IMR-90 (cell line): ENCODE data around the gene ETV6.

Experiments used
- CTCF ChIP-seq: conservative IDR thresholded peaks from 2 replicates; pipeline ENCODE4 v1.5.1; 2012; ENCODE audit warnings: mild to moderate bottlenecking, low read depth, low read length, improper control_type of control experiment
- ELK1 ChIP-seq: fragments of 150-350 bp; IDR thresholded peaks from 2 replicates; pipeline ENCODE4 v1.6.1; 2016; ENCODE audit warnings: low read depth, mild to moderate bottlenecking, low read length, moderate library complexity, borderline replicate concordance
- MAZ ChIP-seq: IDR thresholded peaks from 2 replicates; pipeline ENCODE4 v1.6.1; 2012; ENCODE audit warnings: low read depth, mild to moderate bottlenecking, low read length, improper control_type of control experiment, moderate library complexity, borderline replicate concordance
- POLR2A ChIP-seq: IDR thresholded peaks from 2 replicates; pipeline ENCODE4 v1.6.1; 2012; ENCODE audit warnings: mild to moderate bottlenecking, low read depth, low read length
- RAD21 ChIP-seq: IDR thresholded peaks from 2 replicates; pipeline ENCODE4 v1.6.1; 2012; ENCODE audit warnings: low read length, improper control_type of control experiment
- SMC3 ChIP-seq: fragments of 150-350 bp; IDR thresholded peaks from 2 replicates; pipeline ENCODE4 v1.6.1; 2016; ENCODE audit warnings: low read depth, mild to moderate bottlenecking, antibody characterized with exemption, low read length, moderate library complexity
- USF2 ChIP-seq: fragments of 150-350 bp; IDR thresholded peaks from 2 replicates; pipeline ENCODE4 v1.6.1; 2017; ENCODE audit warnings: mild to moderate bottlenecking, antibody characterized with exemption, low read length, low read depth

- TF ChIP-seq CTCF: no peak
- no peak for TF ChIP-seq RAD21
- no peak for TF ChIP-seq POLR2A
- no peak for TF ChIP-seq MAZ
- TF ChIP-seq SMC3: no peak
- no peak for TF ChIP-seq USF2
- TF ChIP-seq ELK1: no peak
Observed at GRCh38 chr12:11729008-11729407, 79.5 kb downstream of the ETV6 start.
